Neural cell (in vitro differentiated cells): ENCODE results near the gene WDR75. TPM values are rescaled to one million over a fixed set of nuclear protein-coding genes. Genes with fewer than 3 reads are reported as not detected.
"Not testable (repeated sequence)": the region's sequence is repeated elsewhere in the genome, so short reads cannot be mapped to it uniquely, and the experiment has no call there.

ENCODE experiments used
- H2AFZ ChIP-seq: fragments of 200-600, 300-800 bp; sonication (generic), shearing (Covaris generic); 2 replicates; pipeline ENCODE4 v1.6.0; 2014; ENCODE audit warnings: low read depth, mild to moderate bottlenecking, antibody characterized with exemption, low read length, moderate library complexity
- H3F3A ChIP-seq: fragments of 200-600 bp; shearing (Covaris generic); 2 replicates; pipeline ENCODE4 v1.6.1; 2016; ENCODE audit warnings: mild to moderate bottlenecking, moderate library complexity, mixed read lengths, antibody characterized with exemption, low read length; ENCODE audit not compliant: insufficient read depth, poor library complexity, severe bottlenecking
- H3K27ac ChIP-seq: fragments of 200-600, 300-800 bp; sonication (generic), shearing (Covaris generic); 2 replicates; pipeline ENCODE4 v1.5.1; 2014; ENCODE audit warnings: mild to moderate bottlenecking, low read length, moderate library complexity
- H3K27me3 ChIP-seq: fragments of 300-800, 200-600 bp; sonication (generic), shearing (Covaris generic); 2 replicates; pipeline ENCODE4 v1.6.0; 2014; ENCODE audit warnings: mild to moderate bottlenecking, low read depth, low read length, moderate library complexity; ENCODE audit not compliant: insufficient read depth
- H3K36me3 ChIP-seq: fragments of 300-800, 200-600 bp; sonication (generic), shearing (Covaris generic); 2 replicates; pipeline ENCODE4 v1.5.1; 2014; ENCODE audit warnings: mild to moderate bottlenecking, antibody characterized with exemption, low read length, moderate library complexity; ENCODE audit not compliant: insufficient read depth
- H3K4me2 ChIP-seq: fragments of 300-800, 200-600 bp; sonication (generic), shearing (Covaris generic); 2 replicates; pipeline ENCODE4 v1.6.0; 2014; ENCODE audit warnings: mild to moderate bottlenecking, low read length
- H3K4me3 ChIP-seq: fragments of 300-800, 200-600 bp; sonication (generic), shearing (Covaris generic); 2 replicates; pipeline ENCODE4 v1.5.1; 2014; ENCODE audit warnings: mild to moderate bottlenecking, low read length, moderate library complexity
- H3K79me2 ChIP-seq: fragments of 200-600 bp; shearing (Covaris generic); replicated peaks from 2 replicates; pipeline ENCODE4 v1.6.0; 2014; ENCODE audit warnings: mild to moderate bottlenecking, low read length, moderate library complexity; ENCODE audit not compliant: insufficient read depth
- H3K9ac ChIP-seq: fragments of 300-800, 200-600 bp; sonication (generic), shearing (Covaris generic); 2 replicates; pipeline ENCODE4 v1.6.1; 2016; ENCODE audit warnings: mild to moderate bottlenecking, low read length, mixed read lengths
- H3K9me2 ChIP-seq: fragments of 200-600 bp; shearing (Covaris generic); 2 replicates; pipeline ENCODE4 v1.6.1; 2016; ENCODE audit warnings: mild to moderate bottlenecking, low read length, mixed read lengths; ENCODE audit not compliant: insufficient read depth
- H3K9me3 ChIP-seq: fragments of 200-600, 300-800 bp; sonication (generic), shearing (Covaris generic); 2 replicates; pipeline ENCODE4 v1.6.1; 2016; ENCODE audit warnings: mild to moderate bottlenecking, mixed run types, low read length, moderate library complexity, mixed read lengths
- H4K20me1 ChIP-seq: fragments of 200-600 bp; shearing (Covaris generic); 2 replicates; pipeline ENCODE4 v1.6.1; 2016; ENCODE audit warnings: mild to moderate bottlenecking, mixed run types; ENCODE audit not compliant: insufficient read depth
- CTCF ChIP-seq: fragments of 450-650 bp; IDR thresholded peaks from 2 replicates; pipeline ENCODE4 v1.5.1; 2014; ENCODE audit warnings: antibody characterized with exemption, mild to moderate bottlenecking, moderate library complexity; ENCODE audit not compliant: poor library complexity, severe bottlenecking
- EP300 ChIP-seq: fragments of 450-650 bp; conservative IDR thresholded peaks from 2 replicates; pipeline ENCODE4 v1.6.1; 2014; ENCODE audit warnings: antibody characterized with exemption, mild to moderate bottlenecking, moderate library complexity; ENCODE audit not compliant: poor library complexity, severe bottlenecking
- EZH2 ChIP-seq: fragments of 200-600, 300-800 bp; shearing (Covaris generic), sonication (generic); IDR thresholded peaks from 2 replicates; pipeline ENCODE4 v1.6.1; 2014; ENCODE audit warnings: antibody characterized with exemption, low read length, borderline replicate concordance, mild to moderate bottlenecking; ENCODE audit not compliant: insufficient read depth, poor library complexity, severe bottlenecking
- MXI1 ChIP-seq: fragments of 450-650 bp; conservative IDR thresholded peaks from 2 replicates; pipeline ENCODE4 v1.6.1; 2014; ENCODE audit warnings: antibody characterized with exemption, mild to moderate bottlenecking; ENCODE audit not compliant: poor library complexity, severe bottlenecking
- POLR2AphosphoS5 ChIP-seq: IDR thresholded peaks from 2 replicates; pipeline ENCODE4 v1.6.1; 2012
- RAD21 ChIP-seq: fragments of 450-650 bp; conservative IDR thresholded peaks from 2 replicates; pipeline ENCODE4 v1.6.1; 2014; ENCODE audit warnings: antibody characterized with exemption, mild to moderate bottlenecking, moderate library complexity
- REST ChIP-seq: IDR thresholded peaks from 2 replicates; pipeline ENCODE4 v1.6.1; 2012; ENCODE audit warnings: borderline replicate concordance
- SMC3 ChIP-seq: fragments of 450-650 bp; conservative IDR thresholded peaks from 2 replicates; pipeline ENCODE4 v1.6.1; 2014; ENCODE audit warnings: antibody characterized with exemption, mild to moderate bottlenecking, moderate library complexity; ENCODE audit not compliant: poor library complexity
- TAF1 ChIP-seq: IDR thresholded peaks from 2 replicates; pipeline ENCODE4 v1.6.1; 2012; ENCODE audit warnings: low read depth
- polyA plus RNA-seq: library from polyadenylated mRNA; depleted of rRNA; stranded (reverse); fragments of >200 nt; gene quantifications from 2 replicates; pipeline ENCODE4 v1.2.3, GENCODE V29; 2014

WDR75 gene
- polyA plus RNA-seq, 1 donor from 2014 or later = 62.5 TPM

- H2AFZ ChIP-seq = no peak overlapping the region
- TF ChIP-seq CTCF (no peak), TAF1 (no peak), POLR2AphosphoS5 (no peak), REST (no peak), EZH2 (no peak), RAD21 (no peak), SMC3 (no peak), EP300 (no peak), MXI1 (no peak)
- H3K9me3 ChIP-seq = no peaks in the 10 kb centered on the region
- H3F3A ChIP-seq = no peaks in the 10 kb centered on the region
- no peaks in the 10 kb centered on the region for H3K27me3 ChIP-seq
- H3K9me2 ChIP-seq = no peaks in the 10 kb centered on the region
- H3K27ac ChIP-seq = no peak overlapping the region
- H4K20me1 ChIP-seq = no peaks in the 10 kb centered on the region
- H3K4me3 ChIP-seq = no peak overlapping the region
- no peak overlapping the region for H3K9ac ChIP-seq
- H3K36me3 ChIP-seq = peaks cover 5% of the 10 kb centered on the region
- H3K4me2 ChIP-seq = no peak overlapping the region
- no peaks in the 10 kb centered on the region for H3K79me2 ChIP-seq
Observed at GRCh38 chr2:189477756-189478155, 36.5 kb downstream of the WDR75 start.

GRCh38 chr2:189478289-189478688, 37.0 kb downstream of the WDR75 start:
- not testable (repeated sequence) for H3K9ac ChIP-seq, H3K27me3 ChIP-seq, H2AFZ ChIP-seq, H3K4me3 ChIP-seq, H3K79me2 ChIP-seq, H3K9me3 ChIP-seq, H3K36me3 ChIP-seq, H3K9me2 ChIP-seq, H3K27ac ChIP-seq, H4K20me1 ChIP-seq, H3F3A ChIP-seq, H3K4me2 ChIP-seq

GRCh38 chr2:189481071-189481470, 39.8 kb downstream of the WDR75 start:
- Histone ChIP-seq H3K9me2 (no peaks in the 10 kb centered on the region), H3K4me2 (no peak overlapping the region), H3K27me3 (no peaks in the 10 kb centered on the region), H2AFZ (no peak overlapping the region), H3K27ac (no peak overlapping the region), H3F3A (no peaks in the 10 kb centered on the region), H3K4me3 (no peak overlapping the region), H3K79me2 (no peaks in the 10 kb centered on the region), H3K36me3 (no peaks in the 10 kb centered on the region), H3K9me3 (no peaks in the 10 kb centered on the region), H4K20me1 (no peaks in the 10 kb centered on the region), H3K9ac (no peak overlapping the region)
- no peak for TF ChIP-seq EZH2
- TF ChIP-seq CTCF = no peak
- no peak for TF ChIP-seq EP300
- TF ChIP-seq SMC3 = no peak
- no peak for TF ChIP-seq POLR2AphosphoS5
- no peak for TF ChIP-seq MXI1
- TF ChIP-seq REST = no peak
- TF ChIP-seq RAD21 = no peak
